Measurements from ENCODE around the gene LILRB2.
"Not testable (repeated sequence)": the region's sequence is repeated elsewhere in the genome, so short reads cannot be mapped to it uniquely, and the experiment has no call there.

LILRB2 gene

GRCh38 chr19:54271587-54271986 lies 9.3 kb downstream of the LILRB2 start:
- DNase-seq (ENCODE audit: low spot score): not testable (repeated sequence)

GRCh38 chr19:54271106-54271505 lies 9.8 kb downstream of the LILRB2 start:
- DNase-seq (ENCODE audit: low spot score): no peak

- no peak for DNase-seq (ENCODE audit: low spot score)
These were observed 12.0 kb downstream of the LILRB2 start for GRCh38 chr19:54268936-54269335.

GRCh38 chr19:54266133-54266532 lies 14.8 kb downstream of the LILRB2 start:
- peak; percentile 59 for DNase-seq (ENCODE audit: low spot score)

GRCh38 chr19:54262470-54262869 lies 18.4 kb downstream of the LILRB2 start:
- DNase-seq (ENCODE audit: low spot score): no peak

- no peak for DNase-seq (ENCODE audit: low spot score)
These were observed 18.8 kb downstream of the LILRB2 start for GRCh38 chr19:54262066-54262465.

GRCh38 chr19:54257116-54257480 lies 23.8 kb downstream of the LILRB2 start, which contains the start of gene LILRB5:
Gene LILRB5, minus strand, starts transcription at chr19:54257273. Its CDS starts 80 bp downstream, at chr19:54257193.
- DNase-seq (ENCODE audit: low spot score): no peak

- DNase-seq (ENCODE audit: low spot score): no peak
These were observed 24.4 kb downstream of the LILRB2 start for GRCh38 chr19:54256250-54257115.

GRCh38 chr19:54255105-54255775 lies 25.7 kb downstream of the LILRB2 start:
- DNase-seq (ENCODE audit: low spot score): no peak

- DNase-seq (ENCODE audit: low spot score): no peak
These were observed 26.6 kb downstream of the LILRB2 start for GRCh38 chr19:54254195-54254906.

- DNase-seq (ENCODE audit: low spot score): no peak
These were observed 27.3 kb downstream of the LILRB2 start for GRCh38 chr19:54253331-54254194.

- no peak for DNase-seq (ENCODE audit: low spot score)
These were observed 28.1 kb downstream of the LILRB2 start for GRCh38 chr19:54252845-54253244.

- DNase-seq (ENCODE audit: low spot score): no peak
These were observed 28.7 kb downstream of the LILRB2 start for GRCh38 chr19:54252243-54252642.

- DNase-seq (ENCODE audit: low spot score): no peak
These were observed 32.8 kb downstream of the LILRB2 start for GRCh38 chr19:54248016-54248601.

- no peak for DNase-seq (ENCODE audit: low spot score)
These were observed 33.6 kb downstream of the LILRB2 start for GRCh38 chr19:54247106-54247930.

GRCh38 chr19:54245936-54246335 lies 35.0 kb downstream of the LILRB2 start:
- DNase-seq (ENCODE audit: low spot score): no peak

GRCh38 chr19:54243809-54244208 lies 37.1 kb downstream of the LILRB2 start:
- DNase-seq (ENCODE audit: low spot score): not testable (repeated sequence)

- DNase-seq (ENCODE audit: low spot score): not testable (repeated sequence)
These were observed 38.3 kb downstream of the LILRB2 start, which contains the start of gene LILRA6 for GRCh38 chr19:54242646-54243045. Gene LILRA6, minus strand, starts transcription at chr19:54242790.

GRCh38 chr19:54242234-54242633 lies 38.7 kb downstream of the LILRB2 start:
- DNase-seq (ENCODE audit: low spot score): not testable (repeated sequence)

All from AG08396 (cell line).